SW480 (cell line): ENCODE data around the gene ITGB6.

Experiments
- DNase-seq: peaks from one replicate; pipeline ENCODE4 v3.0.0-alpha.2; 2016; ENCODE audit warnings: low spot score

Gene ITGB6

DNA sequence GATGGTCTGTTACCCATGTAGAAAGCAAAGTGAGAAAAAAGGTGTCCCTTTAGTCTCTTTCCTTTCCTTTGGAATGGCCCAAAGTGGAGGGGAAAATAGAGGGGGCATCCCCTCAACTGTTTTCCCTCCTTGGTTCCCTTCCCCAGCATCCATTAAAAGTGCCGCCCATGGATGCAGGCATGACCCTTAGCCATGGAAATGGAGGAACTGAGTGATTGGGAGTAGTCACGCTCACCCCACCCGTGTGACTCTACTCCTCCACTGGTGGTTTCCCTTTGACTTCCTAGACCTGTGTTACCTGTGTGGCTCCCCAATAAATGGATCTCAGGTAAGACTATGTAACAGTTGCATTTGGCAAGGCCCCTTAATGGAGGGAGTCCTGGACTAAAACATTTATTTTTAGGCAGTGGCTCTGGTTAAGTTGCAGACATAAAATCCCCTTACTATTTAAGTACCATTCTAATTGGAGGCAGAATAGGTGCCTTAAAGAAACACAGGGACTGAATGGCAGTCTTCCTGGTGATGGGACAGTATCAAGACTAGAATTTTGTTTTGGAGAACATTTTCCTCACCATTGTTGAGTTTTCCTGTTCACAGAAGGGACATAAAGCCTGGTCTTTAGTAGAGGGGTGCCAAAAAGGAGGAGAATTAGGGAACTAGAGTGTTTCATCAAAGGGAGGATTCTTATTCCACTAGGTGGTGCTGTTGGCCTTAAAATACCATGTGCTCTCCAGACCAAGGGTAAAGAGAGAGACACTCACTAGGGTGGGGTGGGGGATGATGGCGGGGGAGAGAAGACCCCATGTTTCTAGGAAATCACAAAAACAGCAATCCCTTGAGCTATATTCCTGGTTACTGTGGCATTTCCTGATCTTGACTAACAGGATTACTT is 112.0 kb downstream of the ITGB6 start:
- DNase-seq: peak; percentile 9

DNA sequence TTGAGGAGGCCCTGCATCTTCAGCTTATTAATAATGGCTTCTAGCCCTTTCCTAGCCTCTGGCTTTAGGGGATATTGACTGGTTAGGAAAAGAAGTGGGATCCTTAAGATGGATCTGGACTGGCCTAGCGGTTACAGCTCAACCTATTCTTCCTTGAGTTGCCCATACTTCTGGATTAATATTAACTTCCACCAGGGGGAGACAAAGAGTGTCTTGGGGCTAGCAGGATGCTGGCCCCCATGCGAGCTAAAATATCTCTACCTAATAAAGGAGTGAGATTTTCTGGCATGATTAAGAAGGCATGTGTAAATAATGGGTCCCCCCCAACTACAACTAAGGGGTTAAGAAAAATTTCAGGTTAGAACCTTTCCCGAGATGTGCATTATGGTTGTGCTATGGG is 114.4 kb downstream of the ITGB6 start:
- no peak for DNase-seq

DNA sequence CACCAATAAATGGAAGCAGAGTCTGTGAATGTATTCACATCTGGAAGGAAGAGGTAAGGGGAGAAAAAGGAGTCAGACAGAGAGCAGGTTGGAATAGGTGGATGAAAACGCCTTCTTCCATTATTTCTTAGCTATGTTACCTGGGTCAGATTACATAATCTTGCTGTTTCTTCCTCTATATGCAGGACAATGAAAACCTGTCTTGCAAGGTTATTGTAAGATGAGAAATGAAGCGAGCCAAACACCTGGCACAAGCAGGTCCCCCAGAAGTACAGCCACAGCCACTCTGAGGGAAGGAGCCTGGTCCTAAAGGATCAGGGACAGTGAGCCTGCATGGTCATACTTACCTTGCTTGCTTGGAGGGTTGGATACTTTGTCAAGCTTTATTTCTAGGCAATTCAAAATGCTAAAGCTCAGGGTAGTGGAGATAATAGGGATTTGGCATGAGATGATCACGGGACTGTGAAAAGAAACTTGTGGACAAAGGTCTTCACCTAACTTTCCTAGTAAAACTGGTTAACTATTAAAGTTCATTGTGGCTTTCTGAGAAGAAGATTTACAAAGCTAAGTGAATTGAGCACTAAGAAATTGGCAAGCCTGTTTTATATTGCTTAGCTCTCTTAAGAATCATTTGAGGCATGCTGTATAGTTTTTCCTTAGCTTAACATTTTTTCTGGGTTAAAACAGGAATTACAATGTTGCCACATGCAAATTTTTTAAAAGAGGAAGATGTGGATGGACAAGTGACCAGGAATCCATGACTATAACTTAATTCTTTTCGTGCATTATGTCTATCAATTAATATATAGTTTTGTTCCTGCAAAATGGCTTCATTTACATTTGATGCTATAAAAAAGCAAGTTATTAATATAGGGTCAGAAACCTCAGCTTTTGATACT is 121.9 kb downstream of the ITGB6 start:
- no peak for DNase-seq

DNA sequence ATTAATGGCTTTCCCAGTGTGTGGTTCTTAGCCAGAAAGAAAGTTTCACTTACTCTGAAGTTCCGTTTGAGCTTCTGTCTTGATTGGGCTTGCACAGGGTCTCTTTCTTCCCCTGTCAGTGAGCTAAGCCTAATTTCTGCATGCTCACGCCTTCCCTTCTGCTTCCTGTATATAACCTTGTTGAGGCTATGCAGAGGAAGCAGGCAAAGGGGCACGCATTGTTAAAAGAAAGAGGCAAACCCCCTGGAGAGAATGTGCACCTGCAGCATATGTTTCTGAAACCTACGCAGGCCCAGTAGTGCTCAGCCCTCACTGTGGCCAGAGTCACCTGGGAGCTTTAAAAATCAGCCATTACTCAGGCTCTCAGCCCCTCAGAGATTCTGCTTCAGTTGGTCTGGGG is 123.2 kb downstream of the ITGB6 start:
- DNase-seq: no peak

DNA sequence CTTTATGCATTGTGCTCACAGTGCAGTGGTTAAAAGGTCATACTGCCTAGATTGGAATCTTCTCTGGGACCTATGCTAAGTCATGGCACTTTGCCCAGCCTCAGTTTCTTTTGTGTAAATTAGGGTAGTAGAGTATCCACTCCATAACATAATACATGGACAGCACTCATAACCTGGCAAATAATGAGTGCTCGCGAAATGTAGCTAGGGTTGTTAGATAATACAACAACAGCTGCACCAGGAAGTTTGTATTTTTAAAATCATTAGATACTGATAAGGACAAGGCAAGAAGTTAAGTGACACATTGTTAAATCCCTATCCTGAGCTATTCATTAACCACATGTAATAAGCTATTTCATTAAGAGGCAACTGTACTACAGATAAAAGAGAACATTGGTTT is 123.8 kb downstream of the ITGB6 start:
- no peak for DNase-seq

DNA sequence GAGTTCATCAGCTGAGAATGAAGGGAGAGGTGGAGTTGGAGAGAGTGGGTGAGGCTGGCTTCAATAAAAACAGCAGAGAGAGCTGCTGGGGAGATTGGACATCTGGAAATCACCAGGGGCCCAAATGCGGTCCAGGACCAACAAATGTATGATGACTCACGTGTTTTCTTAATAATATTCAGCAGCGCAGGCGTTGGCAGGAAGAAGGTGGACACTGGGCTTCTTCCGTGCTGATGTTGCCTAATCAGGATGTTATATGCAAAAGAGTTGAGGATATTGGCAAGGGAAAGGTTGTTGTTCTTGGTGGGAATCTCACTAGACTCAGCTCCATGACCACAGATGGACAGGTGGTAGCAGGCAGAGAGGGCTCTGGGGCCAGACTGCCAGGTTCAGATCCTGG is 124.9 kb downstream of the ITGB6 start:
- DNase-seq: no peak

DNA sequence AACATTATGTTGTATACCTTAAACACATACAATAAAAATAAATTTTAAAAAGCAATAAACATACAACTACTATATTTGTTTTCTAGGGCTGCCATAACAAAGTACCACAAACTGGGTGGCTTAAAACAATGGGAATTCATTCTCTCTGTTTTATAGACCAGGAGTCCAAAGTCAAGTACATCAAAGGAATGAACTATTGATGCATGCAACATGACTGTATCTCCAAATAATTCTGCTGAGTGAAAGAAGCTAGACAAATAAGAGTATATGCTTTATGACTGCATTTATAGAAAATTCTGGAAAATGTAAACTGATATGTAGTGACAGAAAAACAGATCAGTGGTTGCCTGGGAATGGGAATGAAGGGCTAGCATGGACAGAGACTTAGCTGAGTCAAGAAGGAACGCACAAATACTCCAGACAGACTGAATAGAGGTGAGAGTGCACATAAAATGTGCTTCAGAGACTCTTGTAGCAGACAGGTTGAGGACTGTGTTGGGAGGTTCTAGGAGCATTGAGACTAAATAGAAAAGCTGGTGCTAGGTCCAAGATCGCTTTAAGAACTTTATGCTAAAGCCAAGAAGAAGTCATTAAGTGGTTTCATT is 126.7 kb downstream of the ITGB6 start:
- peak; percentile 55 for DNase-seq

DNA sequence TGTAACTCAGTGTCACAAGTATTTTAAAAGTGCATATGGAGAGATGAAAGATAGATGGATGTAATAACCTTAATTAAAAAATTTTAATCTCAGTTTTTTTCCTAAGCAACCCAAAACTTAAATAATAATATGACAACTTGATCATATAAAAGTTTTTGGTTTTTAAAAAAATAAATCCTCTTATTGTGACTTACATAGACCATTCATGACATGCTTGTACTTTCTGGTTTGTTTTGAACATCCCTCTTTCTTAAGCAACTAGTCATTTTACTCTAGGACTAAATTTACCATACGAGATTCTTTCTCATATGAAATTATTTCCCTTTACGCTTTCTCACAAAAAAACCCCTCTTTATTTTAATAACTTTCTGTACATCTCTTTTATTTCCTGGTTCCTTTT is 131.2 kb downstream of the ITGB6 start:
- DNase-seq: no peak

DNA sequence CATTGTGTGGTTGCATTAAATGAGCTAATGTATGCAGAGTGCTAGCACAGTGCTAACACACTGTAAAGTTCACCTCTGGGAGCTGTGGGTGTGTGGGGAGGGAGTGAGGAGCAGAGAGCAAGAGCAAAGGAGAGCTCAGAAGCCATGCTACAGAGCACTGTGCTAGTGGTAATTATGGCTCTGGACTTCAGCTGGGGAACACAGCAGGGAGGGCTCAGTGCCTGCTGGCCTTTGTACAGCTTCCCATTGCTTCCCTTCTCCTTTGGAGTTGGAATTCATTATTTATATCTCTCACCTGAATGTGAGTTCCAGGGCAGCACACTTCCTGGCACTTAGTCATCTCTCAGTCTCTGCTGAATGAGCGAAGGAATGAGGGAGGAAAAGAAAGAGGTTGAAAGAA is 135.2 kb downstream of the ITGB6 start:
- DNase-seq: no peak

DNA sequence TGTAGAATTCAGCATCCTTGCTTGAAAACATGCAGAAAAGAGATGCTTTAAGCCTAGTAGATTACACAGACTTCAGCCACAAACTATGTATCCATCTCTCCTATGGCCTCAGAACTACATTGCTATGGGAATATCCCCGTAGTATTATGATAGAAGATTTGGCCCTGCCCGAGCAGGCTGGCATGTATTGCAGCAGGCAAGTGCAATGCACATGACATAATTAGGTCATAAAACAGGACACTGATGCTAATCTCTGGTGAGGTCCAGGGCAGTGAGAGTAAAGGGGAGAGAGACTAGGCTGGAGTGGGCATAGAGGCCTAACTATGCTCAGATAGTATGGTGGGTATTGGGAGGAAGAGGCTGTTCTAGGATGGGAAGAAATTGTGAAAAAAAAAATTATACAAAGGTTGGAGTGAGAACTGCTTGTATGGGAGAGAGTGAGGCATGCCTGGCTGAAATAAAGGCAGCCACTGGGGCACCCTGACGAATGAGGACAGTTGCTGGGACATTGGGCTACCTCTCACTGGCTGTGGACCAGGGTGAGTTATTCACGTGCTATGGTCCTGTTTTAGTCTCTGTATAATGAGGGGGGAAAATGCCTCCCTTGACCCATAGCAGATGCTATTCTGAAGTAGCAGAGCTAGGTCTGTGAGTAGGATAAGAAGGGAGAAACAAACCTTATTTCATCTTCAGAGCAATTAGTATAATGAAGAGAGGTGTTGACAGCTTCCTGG is 136.0 kb downstream of the ITGB6 start:
- DNase-seq: no peak

DNA sequence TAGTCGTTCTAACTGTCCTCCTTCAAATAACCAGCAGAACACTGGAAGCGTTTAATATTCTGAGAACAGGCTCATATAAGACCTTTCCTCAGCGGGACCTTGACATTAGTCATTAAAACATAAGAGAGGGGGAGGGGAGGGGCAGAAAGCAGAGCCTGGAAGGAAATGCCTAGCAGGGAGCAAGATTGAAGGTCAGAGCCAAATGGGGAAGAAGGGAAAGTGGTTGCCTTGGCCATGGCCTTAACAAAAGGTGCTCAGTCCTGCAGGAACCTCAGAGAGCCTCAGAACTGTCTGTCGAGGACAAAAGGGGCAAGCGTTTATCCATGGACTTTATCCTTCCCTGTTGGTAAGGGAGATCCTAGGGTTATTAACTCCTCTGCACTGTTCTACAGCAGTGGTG is 136.8 kb downstream of the ITGB6 start:
- DNase-seq: no peak

DNA sequence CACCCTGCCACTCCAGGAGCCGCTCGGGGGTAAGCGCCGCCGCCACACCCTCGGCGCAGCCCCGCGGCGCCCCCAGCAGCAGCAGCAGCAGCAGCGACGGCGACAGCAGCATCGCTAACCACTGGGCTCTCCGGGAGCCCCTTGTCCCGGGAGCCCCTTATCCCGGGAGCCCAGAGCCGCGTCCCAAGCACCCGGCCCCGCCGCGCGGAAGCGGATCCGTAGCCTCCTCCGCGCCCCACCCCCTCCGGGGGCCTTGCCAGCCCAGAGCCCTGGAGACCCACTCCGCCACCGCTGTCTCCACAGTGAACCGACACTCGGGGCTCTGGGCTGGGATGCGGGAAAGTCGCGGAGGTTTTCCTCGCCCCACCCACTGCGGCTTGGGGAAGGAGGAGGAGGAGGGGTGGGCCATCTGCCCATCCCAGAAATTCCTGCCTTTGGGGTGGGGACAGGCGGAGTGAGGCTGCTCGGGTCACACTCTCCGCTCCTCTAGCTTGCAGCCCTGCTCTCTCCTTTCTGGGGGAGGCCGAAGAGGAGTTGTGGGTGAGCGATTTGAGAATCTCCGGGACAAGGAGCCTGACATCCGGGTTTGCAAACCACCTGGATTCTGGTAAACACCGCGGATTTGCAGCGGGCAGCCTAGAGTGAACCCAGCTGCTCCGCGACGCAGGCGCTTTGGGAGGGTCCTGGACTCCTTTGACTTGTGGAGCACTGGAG is 137.6 kb downstream of the ITGB6 start, which contains the start of gene PLA2R1:
TSS of gene PLA2R1 (minus strand) at position 324 of the 714 bp plus-strand sequence. CDS start at position 112, 212 bp downstream.
- DNase-seq: peak; percentile 37

DNA sequence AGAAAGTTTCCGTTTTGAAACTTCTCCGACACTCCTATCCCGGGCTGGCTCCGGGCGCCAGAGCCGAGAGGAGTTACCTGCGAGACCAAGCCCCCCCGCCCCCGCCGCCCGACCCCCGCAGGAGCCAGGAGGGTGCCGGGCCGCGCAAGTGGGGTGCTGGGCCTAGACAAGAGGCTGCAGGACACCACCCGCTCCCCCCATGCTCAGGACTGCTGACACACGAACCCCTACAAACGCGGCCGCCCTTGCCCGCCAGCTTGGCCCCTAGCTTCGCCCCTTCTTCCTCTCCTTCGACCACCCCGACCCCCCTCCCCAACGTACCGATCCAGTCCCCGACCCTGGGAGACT is 138.2 kb downstream of the ITGB6 start:
- DNase-seq: no peak

DNA sequence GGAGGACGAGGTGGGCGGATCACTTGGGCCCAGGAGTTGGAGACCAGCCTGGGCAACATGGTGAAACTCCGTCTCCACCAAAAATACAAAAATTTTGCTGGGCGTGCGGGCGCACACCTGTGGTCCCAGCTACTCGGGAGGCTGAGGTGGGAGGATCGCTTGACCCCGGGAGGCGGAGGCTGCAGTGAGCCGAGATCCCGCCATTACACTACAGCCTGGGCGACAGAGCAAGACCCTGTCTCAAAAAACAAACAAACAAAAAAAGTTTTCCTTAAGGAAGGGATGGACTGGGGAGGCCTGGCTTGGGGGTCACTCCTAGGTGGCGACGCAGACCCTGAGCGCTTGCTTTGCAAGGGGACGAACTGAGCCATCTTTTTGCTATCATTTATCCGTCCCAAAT is 138.5 kb downstream of the ITGB6 start:
- no peak for DNase-seq

DNA sequence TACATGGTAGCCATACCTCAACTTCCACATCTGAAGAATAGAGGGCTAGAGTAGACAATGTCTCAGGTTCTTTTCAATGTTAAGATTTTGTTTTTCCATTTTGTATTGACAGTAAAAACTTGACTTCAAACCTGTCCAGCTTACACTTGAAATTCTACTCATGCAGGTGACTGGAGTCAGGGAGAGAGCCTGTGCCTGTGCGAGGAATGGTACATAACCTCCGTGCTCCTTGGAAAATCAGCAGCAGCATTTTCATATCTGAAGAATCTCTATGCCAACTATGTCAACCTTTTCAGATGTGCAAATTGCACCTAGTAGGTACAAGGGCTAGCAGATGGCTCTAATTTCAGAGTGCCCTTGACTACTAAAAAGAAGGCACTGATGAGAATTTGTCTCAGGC is 139.8 kb downstream of the ITGB6 start:
- no peak for DNase-seq

DNA sequence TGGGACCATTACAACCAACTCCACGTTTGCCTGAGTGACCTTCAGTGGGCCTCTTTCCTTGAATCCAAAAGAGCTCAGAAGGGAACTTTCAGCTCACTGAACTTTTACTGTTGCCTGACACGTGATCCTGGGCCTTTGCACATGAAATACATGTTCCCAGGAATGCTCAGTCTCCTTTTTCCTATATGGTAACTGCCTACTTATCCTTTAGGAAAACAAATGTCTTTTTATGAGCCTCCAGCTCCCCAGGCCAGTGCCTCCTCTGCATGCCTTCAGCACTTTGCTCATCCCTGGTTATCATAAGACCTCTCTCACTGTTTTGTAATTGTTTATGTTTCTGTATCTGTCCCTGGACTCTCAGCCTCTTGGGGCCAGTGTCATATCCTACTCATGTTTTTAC is 142.7 kb downstream of the ITGB6 start:
- DNase-seq: no peak

DNA sequence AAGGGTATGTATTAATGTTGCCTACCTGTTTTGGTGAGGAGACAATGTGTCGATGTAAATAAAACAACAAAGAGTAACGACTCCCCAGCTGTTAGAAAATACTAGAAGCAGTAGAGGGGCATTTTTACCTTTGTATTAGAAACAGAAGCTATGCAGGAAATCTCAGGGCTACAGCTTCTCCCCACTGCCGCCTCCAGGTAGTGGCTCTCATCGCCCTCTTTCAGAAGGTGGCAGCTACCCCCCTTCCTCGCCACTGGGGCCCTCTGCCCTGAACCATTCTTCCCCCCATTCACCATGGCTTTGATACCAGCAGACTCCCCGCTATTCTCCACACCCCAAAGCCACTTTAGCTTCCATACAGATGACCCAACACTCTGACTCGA is 144.4 kb downstream of the ITGB6 start:
- DNase-seq: no peak

DNA sequence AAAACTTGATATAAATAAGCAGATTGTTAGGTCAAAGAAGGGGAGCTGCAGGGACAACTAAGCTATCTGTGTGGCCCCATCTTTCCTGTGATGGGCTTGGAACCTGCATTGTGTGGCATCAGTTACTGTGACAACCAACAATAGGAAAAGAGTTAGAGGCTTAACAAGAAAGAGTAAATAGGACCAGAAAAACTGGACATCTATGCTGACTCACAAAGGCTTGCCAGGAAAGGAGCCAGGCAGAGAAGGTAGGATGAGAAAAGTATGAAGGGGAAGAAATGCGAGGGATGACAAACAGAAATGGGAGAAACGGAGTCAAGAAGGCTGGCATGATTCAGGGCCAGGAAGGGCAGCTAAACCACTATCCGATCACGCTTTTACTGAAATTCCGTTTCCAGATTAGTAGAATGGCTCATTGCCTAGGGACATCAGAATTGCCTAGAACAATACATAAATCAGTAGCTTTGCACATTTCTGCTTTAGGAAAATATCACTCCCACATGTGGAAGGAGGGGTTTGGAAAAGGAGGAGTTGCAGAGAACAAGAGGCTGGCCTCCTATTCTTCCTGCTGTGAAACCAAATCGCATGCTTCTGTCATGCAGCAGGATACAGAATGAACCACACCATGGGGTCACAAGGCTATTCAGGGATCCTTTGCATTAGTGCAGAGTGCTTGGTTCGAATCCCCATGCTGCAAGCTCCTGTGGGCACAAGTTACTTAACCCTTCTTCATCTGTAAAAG is 144.9 kb downstream of the ITGB6 start:
- DNase-seq: no peak

DNA sequence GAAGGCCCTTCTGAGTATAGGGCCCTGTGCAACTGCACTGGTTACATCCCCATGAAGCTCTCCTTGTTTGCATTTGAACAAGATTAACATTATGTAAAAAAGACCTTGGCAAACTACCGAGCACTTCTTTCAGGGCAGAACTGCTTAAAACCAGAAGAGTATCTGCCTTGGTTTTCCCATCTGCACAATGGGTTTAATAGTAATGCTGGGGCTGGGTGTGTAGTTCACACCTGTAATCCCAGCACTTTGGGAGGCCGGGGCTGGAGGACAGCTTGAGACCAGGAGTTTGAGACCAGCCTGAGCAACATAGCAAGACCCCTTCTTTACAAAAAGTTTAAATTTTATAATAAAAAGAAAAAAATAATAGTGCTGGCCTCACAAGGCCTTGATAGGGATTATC is 146.1 kb downstream of the ITGB6 start:
- no peak for DNase-seq

DNA sequence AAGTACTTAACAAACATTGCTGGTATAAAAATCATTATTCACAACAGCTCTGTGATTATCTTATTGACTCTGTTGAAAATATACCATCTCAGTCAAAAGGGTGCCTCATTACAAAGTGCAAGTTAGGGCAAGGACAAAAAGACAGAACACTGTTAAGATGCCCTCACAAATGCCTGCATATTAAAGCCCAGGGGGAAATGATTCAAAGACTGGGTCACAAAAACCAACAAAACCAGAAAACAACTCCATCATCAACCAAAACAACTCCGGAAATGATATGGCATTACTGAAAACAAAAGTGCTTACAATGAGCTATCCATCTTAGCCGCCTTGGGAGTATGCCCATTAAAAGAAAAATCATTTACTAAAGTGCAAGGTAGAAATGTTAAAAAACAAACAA is 147.5 kb downstream of the ITGB6 start:
- DNase-seq: no peak

DNA sequence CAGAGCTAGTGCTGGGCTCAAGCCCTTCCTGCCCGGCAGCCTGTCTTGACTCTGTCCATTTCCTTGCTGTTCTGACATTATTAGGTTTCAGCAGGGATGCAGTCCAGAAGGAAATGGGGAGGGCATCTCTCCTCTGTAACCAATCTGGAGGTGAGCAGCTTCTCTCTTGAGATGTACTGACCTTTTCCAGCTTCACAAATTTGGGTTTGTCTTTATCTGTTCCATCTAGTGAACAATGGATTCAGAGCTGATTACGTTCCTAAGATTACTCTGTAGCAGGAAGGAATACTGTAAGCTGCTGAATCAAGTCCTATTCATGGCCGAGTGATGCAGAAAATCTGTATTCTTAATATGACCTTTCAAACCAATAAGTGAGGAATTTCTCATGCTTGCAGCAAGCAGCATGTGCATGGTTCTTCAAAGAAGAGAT is 148.7 kb downstream of the ITGB6 start:
- no peak for DNase-seq
